Cardiac septum (tissue), 1 donor: ENCODE data around the gene RAB25. TPM values are rescaled to one million over a fixed set of nuclear protein-coding genes. Genes with fewer than 3 reads are reported as not detected.
"Not testable (repeated sequence)": the region's sequence is repeated elsewhere in the genome, so short reads cannot be mapped to it uniquely, and the experiment has no call there.

ENCODE experiments used
- DNase-seq: peaks from one replicate; pipeline ENCODE4 v3.0.0-alpha.2; 2020; ENCODE audit warnings: low spot score
- intact Hi-C: fragments of 100-400 bp; cut with DNase I; formaldehyde crosslinking; loops from one replicate; pipeline ENCODE4 v1.14.0; 2022
- long read RNA-seq: library from polyadenylated mRNA; unstranded; transcript quantifications from one replicate; pipeline ENCODE4 v2.0.0, GENCODE V29; 2021
- total RNA-seq: library from RNA; stranded (reverse); fragmentation: NEBNext Ultra II Directional; extraction: Animal tissue kit (Norgen Biotek cat#: 25700); gene quantifications from one replicate; pipeline ENCODE4 v1.2.1, GENCODE V29; 2021
- donor health status: DM: no; HTN: no; CAD: no.

Gene RAB25
- total RNA-seq, result not detected
- long read RNA-seq, result 0 reads

- intact Hi-C loops, result loop anchor here (10.0 kb wide), 1 partner anchor 56 kb away; no protein-coding TSS in a partner anchor
- no peak for DNase-seq
These were observed at the start of gene RAB25 for GRCh38 chr1:156060937-156061636. RAB25 (plus strand) TSS chr1:156061160; CDS start chr1:156061401, 241 bp downstream.

DNA sequence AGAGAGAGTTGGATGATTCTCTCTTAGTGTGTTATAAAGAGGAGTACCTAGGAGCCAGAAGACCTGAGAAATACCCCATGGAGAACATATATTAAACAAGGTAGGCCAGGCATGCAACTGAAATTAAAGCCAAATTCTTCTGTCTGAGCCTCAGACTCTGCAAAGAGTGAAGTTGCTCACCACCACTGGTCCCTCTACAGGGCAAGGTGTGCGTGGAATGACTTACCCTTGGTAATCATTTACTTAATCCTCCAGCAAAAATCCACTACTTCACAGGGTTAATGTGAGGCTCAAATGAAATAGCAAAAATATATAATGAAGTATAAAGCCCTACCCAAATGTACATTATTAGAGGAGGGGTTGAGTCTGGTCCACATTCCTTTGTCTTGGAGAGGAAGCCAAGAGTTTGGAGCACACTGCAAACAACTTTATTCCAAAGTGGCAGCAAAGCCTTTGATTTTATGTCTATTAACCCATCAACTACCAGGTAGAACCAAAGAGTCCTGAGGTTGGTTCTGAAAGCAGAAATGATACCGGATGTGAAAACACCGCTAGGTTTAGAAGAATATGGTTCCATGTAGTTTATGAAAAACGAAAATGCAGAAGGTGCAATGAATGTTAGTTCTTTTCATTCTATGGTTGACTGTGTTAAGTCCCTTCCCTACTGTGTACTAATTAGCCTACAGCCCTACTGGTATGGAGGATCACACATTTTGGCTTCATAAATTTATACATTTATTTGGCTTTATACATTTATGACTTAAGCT, 48.7 kb upstream of the RAB25 start:
- no peak for DNase-seq
- intact Hi-C loops, result no loop called here

DNA sequence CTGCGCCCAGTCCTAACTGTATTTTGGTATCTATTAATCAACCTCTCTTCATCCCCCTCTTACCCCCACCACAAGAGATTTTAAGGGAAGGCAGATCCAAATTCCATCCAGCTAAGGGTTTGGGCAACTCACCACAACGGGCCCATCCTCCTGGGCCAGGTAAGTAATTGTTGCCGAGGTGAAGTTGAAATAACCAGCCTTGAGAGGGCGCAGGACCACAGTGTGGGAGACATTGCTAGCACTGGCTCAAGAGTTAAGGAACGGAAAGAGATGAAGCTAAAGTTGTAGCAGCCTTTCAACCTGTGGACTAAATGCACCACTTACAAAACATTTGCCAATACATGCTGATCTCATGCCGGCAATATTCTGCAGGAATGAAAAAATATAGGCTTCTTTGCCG, 46.1 kb upstream of the RAB25 start:
- intact Hi-C loops, result no loop called here
- DNase-seq, result peak; percentile 26

- DNase-seq, result no peak
- intact Hi-C loops, result loop anchor here (2.0 kb wide), 1 partner anchor 35 kb away; the partner anchor contains the start of gene LAMTOR2
These were observed 41.0 kb upstream of the RAB25 start for GRCh38 chr1:156019946-156020292.

GRCh38 chr1:156020293-156021092, 40.5 kb upstream of the RAB25 start, which contains the start of gene SSR2:
SSR2 (minus strand) TSS chr1:156020951; CDS start chr1:156020167, 784 bp downstream.
- intact Hi-C loops, result loop anchor here (2.0 kb wide), 1 partner anchor 34 kb away; the partner anchor contains the start of gene LAMTOR2
- peak; percentile 96 for DNase-seq

GRCh38 chr1:156021093-156021428, 39.9 kb upstream of the RAB25 start:
- intact Hi-C loops, result loop anchor here (2.0 kb wide), 1 partner anchor 34 kb away; the partner anchor contains the start of gene LAMTOR2
- DNase-seq, result no peak

DNA sequence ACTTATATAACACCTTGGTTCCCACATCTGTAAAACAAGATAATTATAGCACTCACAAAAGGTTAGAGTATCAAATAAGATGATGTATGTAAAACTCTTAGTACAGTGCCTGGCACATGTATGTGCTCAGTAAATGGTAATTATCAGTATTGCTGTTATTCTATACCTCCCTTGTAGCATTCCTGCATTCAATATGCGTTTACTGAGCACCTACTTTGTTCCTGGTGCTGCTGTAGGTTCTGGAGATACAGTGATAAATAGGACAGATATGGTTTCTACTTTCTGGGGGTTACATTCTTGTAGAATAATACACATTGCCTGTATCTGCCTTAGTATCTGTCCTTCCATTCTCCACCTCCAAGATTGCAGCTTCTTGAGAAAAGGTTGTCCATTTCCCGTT, 39.0 kb upstream of the RAB25 start:
- intact Hi-C loops, result loop anchor here (2.0 kb wide), 1 partner anchor 33 kb away; the partner anchor contains the start of gene LAMTOR2
- no peak for DNase-seq

DNA sequence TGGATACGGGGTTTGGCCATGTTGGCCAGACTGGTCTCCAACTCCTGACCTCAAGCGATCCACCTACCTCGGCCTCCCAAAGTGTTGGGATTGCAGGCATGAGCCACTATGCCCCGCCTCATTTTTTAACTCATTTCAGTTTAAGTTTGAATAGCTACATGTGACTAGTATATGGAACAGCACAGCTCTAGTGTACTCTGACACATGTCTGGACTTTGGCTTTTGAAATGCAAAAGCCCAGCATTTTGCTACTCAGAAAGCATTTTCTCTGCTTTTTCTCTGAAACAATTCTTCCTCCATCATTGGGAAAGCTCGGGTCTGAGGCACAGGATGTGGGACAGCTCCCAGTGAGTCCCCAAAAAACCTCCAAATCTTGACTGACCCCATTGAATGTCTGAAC, 36.2 kb upstream of the RAB25 start:
- intact Hi-C loops, result no loop called here
- DNase-seq, result no peak

DNA sequence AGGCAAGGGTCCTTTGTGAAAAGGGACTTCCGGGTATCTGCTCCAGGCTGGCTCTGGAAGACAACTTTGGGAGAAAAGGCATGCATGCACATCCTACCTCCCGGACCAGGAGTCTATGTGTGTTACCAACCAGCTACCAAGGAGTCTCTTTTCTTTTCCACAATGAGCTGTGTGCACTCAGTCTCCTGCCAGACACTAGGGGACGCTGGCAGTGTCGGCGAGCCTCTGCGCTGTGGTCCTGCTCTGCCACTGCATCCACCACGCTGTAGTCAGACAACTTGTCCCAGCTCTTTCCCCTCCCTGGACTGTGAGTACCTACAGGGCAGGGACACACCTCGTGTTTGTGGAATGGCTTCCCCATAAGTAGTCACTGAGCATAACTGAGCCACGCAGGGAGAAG, 35.1 kb upstream of the RAB25 start:
- no peak for DNase-seq
- intact Hi-C loops, result no loop called here

GRCh38 chr1:156026588-156026987, 34.4 kb upstream of the RAB25 start:
- intact Hi-C loops, result no loop called here
- DNase-seq, result no peak

DNA sequence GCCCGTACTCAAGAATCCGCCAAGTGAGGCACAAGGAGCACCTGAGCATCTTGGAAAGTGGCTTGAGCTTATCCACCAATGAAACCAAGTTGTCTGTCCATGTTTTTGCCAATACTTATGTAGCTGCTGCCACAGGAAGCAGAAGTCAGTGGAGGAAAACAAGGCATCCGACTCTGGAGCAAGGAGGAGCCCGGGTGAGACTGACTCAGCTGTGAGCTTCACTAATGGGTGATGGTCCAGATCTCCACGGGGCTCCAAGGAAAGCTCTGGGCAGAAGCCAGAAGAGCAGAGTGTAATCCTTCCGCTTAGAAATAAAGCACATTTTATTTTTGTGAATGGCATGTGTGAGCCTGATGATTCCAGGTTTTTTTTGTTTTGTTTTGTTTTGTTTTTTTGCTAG, 27.9 kb upstream of the RAB25 start:
- intact Hi-C loops, result no loop called here

GRCh38 chr1:156034991-156035390, 26.0 kb upstream of the RAB25 start:
- intact Hi-C loops, DNase-seq: not testable (repeated sequence)

More for the DNA sequence above, 27.9 kb upstream of the RAB25 start:
- DNase-seq, result no peak

GRCh38 chr1:156042828-156043227, 18.1 kb upstream of the RAB25 start:
- intact Hi-C loops, result no loop called here
- DNase-seq, result no peak

- DNase-seq, result no peak
- intact Hi-C loops, result no loop called here
These were observed 15.9 kb upstream of the RAB25 start for GRCh38 chr1:156045076-156045475.

- intact Hi-C loops, result no loop called here
- DNase-seq, result no peak
These were observed 12.2 kb upstream of the RAB25 start for GRCh38 chr1:156048663-156049258.

GRCh38 chr1:156050376-156050775, 10.6 kb upstream of the RAB25 start:
- intact Hi-C loops, result loop anchor here (10.0 kb wide), 1 partner anchor 116 kb away; the partner anchor contains the start of gene KHDC4
- peak; percentile 79 for DNase-seq

DNA sequence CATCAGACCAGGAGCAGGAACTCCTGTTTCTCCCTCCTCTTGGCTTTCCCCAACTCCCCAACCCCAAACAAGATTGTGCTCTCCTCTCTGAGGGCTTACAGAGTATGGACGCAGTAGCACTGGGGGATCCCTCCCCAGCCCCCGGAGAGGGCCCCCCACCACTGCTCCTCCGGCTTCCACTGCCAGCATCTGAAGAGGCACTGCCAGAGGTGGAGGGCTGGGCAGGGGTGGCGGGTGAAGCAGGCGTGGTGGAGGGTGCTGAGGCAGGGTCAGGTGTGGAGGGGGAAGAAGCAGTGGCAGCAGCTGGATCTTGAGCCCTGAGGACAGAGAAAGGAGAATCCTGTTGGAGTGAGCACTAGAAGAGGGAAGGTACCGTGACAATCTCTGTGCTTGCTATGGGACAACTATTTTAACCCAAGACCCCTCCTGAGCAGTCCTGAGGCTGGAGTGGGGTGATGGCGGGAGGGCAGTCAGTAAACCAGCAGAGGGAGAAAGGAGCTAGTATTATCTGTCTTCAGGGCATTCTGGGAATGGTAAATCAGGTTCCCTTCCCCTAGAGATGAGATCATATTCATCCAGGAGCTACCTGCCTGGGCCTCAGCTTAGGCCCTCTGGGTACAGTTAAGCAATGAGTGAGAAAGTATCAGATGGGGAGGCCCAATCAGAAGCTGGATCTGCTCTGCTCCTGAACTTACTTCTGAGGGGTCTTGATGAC, 9.8 kb upstream of the RAB25 start:
- intact Hi-C loops, result loop anchor here (10.0 kb wide), 1 partner anchor 116 kb away; the partner anchor contains the start of gene KHDC4
- no peak for DNase-seq

DNA sequence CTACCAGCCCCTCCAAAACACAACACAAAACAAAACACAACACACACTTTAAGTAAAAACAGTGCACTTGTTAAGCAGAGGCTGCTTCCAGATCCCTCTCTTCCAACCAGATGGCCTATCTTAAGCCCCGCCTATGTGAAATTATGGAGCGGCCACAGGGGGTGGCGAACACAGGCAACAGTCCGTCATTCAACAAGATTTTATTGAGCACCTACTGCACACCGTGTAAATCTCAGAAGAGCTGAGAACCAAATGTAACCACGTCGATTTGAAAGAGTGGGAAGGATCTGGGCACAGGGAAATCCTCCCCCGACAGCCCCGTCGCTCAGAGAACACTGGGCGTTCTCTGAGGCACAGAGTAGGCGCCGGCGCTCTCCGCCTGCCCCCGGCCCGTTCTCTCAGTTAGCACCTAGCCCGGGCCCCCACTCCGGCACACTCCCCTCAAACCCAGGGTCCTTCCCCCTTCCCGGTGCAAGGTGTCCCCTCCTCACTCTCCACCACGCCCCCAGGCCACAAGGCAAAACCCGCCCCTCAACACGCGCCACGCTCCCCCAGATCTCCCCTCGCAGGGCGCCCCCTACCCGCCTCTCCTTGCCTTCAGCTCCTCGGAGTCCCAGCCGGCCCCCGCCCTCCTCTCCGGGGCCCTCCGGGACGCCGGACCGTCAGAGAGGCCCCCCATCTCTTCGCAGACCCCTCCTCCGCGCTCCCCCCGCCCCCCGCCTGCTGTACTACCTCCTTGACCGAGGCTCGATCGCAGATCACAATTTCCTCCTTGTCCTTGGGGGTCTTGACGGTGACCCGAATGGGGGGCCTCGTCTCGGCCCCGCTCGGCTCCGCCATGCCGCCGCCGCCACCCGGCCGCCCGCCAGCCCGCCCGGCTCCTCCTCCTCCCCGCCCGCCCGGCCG, 7.8 kb upstream of the RAB25 start:
- DNase-seq, result no peak
- intact Hi-C loops, result loop anchor here (10.0 kb wide), 1 partner anchor 118 kb away; the partner anchor contains the start of gene KHDC4
